K562 (cell line): ENCODE data around the gene ZNF148. TPM values are rescaled to one million over a fixed set of nuclear protein-coding genes. Genes with fewer than 3 reads are reported as not detected.

Experiments used
- ATAC-seq: fragments of 200-7000 bp; cut with Tn5 transposase; 3 replicates; pipeline ENCODE4 v1.9.1; 2020; ENCODE audit warnings: moderate library complexity
- BruUV-seq: library from RNA; stranded (reverse); fragments of 400-500 nt; replicated peaks from 2 replicates; lab custom pipeline; 2021; lab: Mats Ljungman, UMichigan
- CTCF ChIA-PET: fragments of 300-600 bp; formaldehyde crosslinking; extraction: SDS; loops from one replicate; lab custom pipeline; 2021; ENCODE audit warnings: low intra/inter-chr PET ratio; lab: Yijun Ruan, JAX
- POLR2A ChIA-PET: fragments of 300-600, 350-650 bp; sonication (Branson Sonifier 250); formaldehyde crosslinking; extraction: SDS; loops from one replicate; lab custom pipeline; 2021; ENCODE audit warnings: antibody characterized with exemption, inconsistent platforms; lab: Yijun Ruan, JAX
- DNase-seq, 4 experiments: peaks; one replicate each; pipeline versions ENCODE4 v3.0.0 to v3.0.0-alpha.2; 2011 to 2018; ENCODE audit warnings: low spot score in 3 of 4, mixed read lengths in 3 of 4; ENCODE audit errors: extremely low read depth in 1 of 4
- FAIRE-seq: peaks from 2 replicates; lab custom pipeline; 2011; peaks lifted over from hg19 to GRCh38; lab: Jason Lieb, UNC
- H2AFZ ChIP-seq: 2 replicates; pipeline ENCODE4 v1.6.0; 2011; ENCODE audit warnings: low read depth, low read length, control low read depth, inconsistent platforms
- H3K27ac ChIP-seq: fragments of 200-600 bp; 3 replicates; pipeline ENCODE4 v1.8.0; 2011; ENCODE audit warnings: low read depth, mild to moderate bottlenecking, control low read depth, inconsistent platforms, low read length, moderate library complexity, mixed read lengths; ENCODE audit errors: extremely low read depth
- H3K27me3 ChIP-seq, 2 experiments: fragments of 300-600 bp in 1 of 2; 2 replicates in 1 of 2; 3 replicates in 1 of 2; pipeline versions ENCODE4 v1.6.0 to v1.8.0; 2011; ENCODE audit warnings: inconsistent platforms in 2 of 2, low read length in 2 of 2, mild to moderate bottlenecking in 1 of 2, mixed read lengths in 1 of 2, moderate library complexity in 1 of 2; ENCODE audit not compliant: control insufficient read depth in 2 of 2, insufficient read depth in 2 of 2
- H3K36me3 ChIP-seq: fragments of 300-600 bp; 3 replicates; pipeline ENCODE4 v1.8.0; 2011; ENCODE audit warnings: mild to moderate bottlenecking, low read length, inconsistent platforms; ENCODE audit not compliant: control insufficient read depth, insufficient read depth
- H3K4me1 ChIP-seq, 2 experiments: fragments of 200-600 bp in 1 of 2; replicated peaks in 1 of 2; 2 replicates in 1 of 2; 3 replicates in 1 of 2; pipeline versions ENCODE4 v1.5.1 to v1.8.0; 2011; ENCODE audit warnings: inconsistent platforms in 2 of 2, low read length in 2 of 2, mild to moderate bottlenecking in 1 of 2, mixed read lengths in 1 of 2, moderate library complexity in 1 of 2; ENCODE audit not compliant: control insufficient read depth in 2 of 2, insufficient read depth in 2 of 2
- H3K4me2 ChIP-seq: 2 replicates; pipeline ENCODE4 v1.6.1; 2011; ENCODE audit warnings: low read length, control low read depth, inconsistent platforms, mixed read lengths; ENCODE audit not compliant: insufficient read depth
- H3K4me3 ChIP-seq: fragments of 200-600 bp; sonication (generic), shearing (Covaris generic); 2 replicates; pipeline ENCODE4 v1.5.1; 2016; ENCODE audit warnings: control low read depth, inconsistent platforms
- H3K79me2 ChIP-seq: fragments of 200-600 bp; 3 replicates; pipeline ENCODE4 v1.8.0; 2011; ENCODE audit warnings: low read length, inconsistent platforms; ENCODE audit not compliant: control insufficient read depth, insufficient read depth
- H3K9ac ChIP-seq, 2 experiments: 2 replicates each; pipeline versions ENCODE4 v1.6.0 to v1.6.1; 2011; ENCODE audit warnings: low read depth in 2 of 2, low read length in 2 of 2, control low read depth in 1 of 2, inconsistent platforms in 1 of 2, mild to moderate bottlenecking in 1 of 2, mixed read lengths in 1 of 2; ENCODE audit not compliant: insufficient read depth in 1 of 2
- H3K9me1 ChIP-seq: one replicate; pipeline ENCODE4 v1.6.0; 2011; ENCODE audit warnings: inconsistent platforms, mild to moderate bottlenecking, low read length, moderate library complexity; ENCODE audit not compliant: control insufficient read depth, insufficient read depth
- H3K9me3 ChIP-seq: replicated peaks from 2 replicates; pipeline ENCODE4 v1.5.1; 2011; ENCODE audit warnings: low read depth, low read length, inconsistent platforms; ENCODE audit not compliant: control insufficient read depth, insufficient read depth
- H4K20me1 ChIP-seq: replicated peaks from 2 replicates; pipeline ENCODE4 v1.6.1; 2011; ENCODE audit warnings: low read length, inconsistent platforms, mixed read lengths; ENCODE audit not compliant: control insufficient read depth, insufficient read depth
- ATF7 ChIP-seq: fragments of 450-650 bp; IDR thresholded peaks from 2 replicates; pipeline ENCODE4 v1.7.1; 2014; ENCODE audit warnings: mild to moderate bottlenecking, moderate library complexity
- EGR1 ChIP-seq: fragments of 450-650 bp; conservative IDR thresholded peaks from 2 replicates; pipeline ENCODE4 v1.6.1; 2017; ENCODE audit warnings: mild to moderate bottlenecking
- ELF4 ChIP-seq: fragments of 450-650 bp; formaldehyde crosslinking; IDR thresholded peaks from 2 replicates; pipeline ENCODE4 v1.4.0; 2022; ENCODE audit warnings: missing genetic modification characterization
- ERF ChIP-seq: fragments of 450-650 bp; formaldehyde crosslinking; IDR thresholded peaks from 2 replicates; pipeline ENCODE4 v1.4.0; 2020; ENCODE audit warnings: mild to moderate bottlenecking, mixed read lengths
- HDAC1 ChIP-seq, 2 experiments: fragments of 450-650 bp; IDR thresholded peaks; 2 replicates each; pipeline ENCODE4 v1.6.1; 2016 to 2017; ENCODE audit warnings: inconsistent platforms in 1 of 2, mild to moderate bottlenecking in 1 of 2, moderate library complexity in 1 of 2
- HDGF ChIP-seq: fragments of 450-650 bp; IDR thresholded peaks from 2 replicates; pipeline ENCODE4 v1.6.1; 2016
- KLF16 ChIP-seq: IDR thresholded peaks from 2 replicates; pipeline ENCODE4 v1.6.1; 2016; ENCODE audit warnings: antibody characterized with exemption
- NEUROD1 ChIP-seq: fragments of 150-350 bp; IDR thresholded peaks from 2 replicates; pipeline ENCODE4 v1.6.1; 2014; ENCODE audit warnings: borderline replicate concordance, low read length, low read depth; ENCODE audit not compliant: partially characterized antibody
- NR2C2 ChIP-seq, 2 experiments: fragments of 200-800 bp in 1 of 2; sonication (Bioruptor generic) in 1 of 2; sonication (generic) in 1 of 2; formaldehyde crosslinking in 1 of 2; IDR thresholded peaks; 2 replicates each; pipeline versions ENCODE4 v1.6.1 to v1.8.0; 2016 to 2022; ENCODE audit warnings: mild to moderate bottlenecking in 1 of 2, missing compliant biosample characterization in 1 of 2, missing genetic modification characterization in 1 of 2, missing genetic modification reagents in 1 of 2
- PHF8 ChIP-seq: fragments of 200-600 bp; sonication (generic); IDR thresholded peaks from 2 replicates; pipeline ENCODE4 v1.6.1; 2012; ENCODE audit warnings: mixed run types, mild to moderate bottlenecking, inconsistent platforms, low read length, moderate library complexity, borderline replicate concordance
- TBL1XR1 ChIP-seq, 2 experiments: IDR thresholded peaks; 2 replicates each; pipeline ENCODE4 v1.6.1; 2012; ENCODE audit warnings: improper control_type of control experiment in 2 of 2, low read length in 2 of 2, mild to moderate bottlenecking in 1 of 2
- ZBTB7A ChIP-seq: IDR thresholded peaks from 2 replicates; pipeline ENCODE4 v1.6.1; 2011; ENCODE audit warnings: low read depth, mild to moderate bottlenecking, low read length, moderate library complexity, borderline replicate concordance; ENCODE audit not compliant: control insufficient read depth
- WGBS: fragments of 100-300 bp; shearing (Covaris generic); methylation state at CpG from one replicate; pipeline ENCODE4 v1.1.6; 2016; ENCODE audit warnings: low coverage, mixed read lengths; ENCODE audit not compliant: insufficient coverage; ENCODE audit errors: missing lambda C conversion rate; 5-methylcytosine and 5-hydroxymethylcytosine counted together
- in situ Hi-C: fragments of 300-500 bp; cut with MboI; formaldehyde crosslinking; loops from 4 replicates; pipeline ENCODE4 v1.15.0; 2018; ENCODE audit warnings: inconsistent platforms, mixed read lengths
- intact Hi-C: fragments of 100-400 bp; cut with micrococcal nuclease; formaldehyde crosslinking; loops from 2 replicates; pipeline ENCODE4 v1.14.2; 2022
- polyA plus RNA-seq, 8 experiments: library from polyadenylated mRNA; depleted of rRNA in 4 of 8; stranded (reverse) in 5 of 8; unstranded in 3 of 8; fragments of >200 nt; fragmentation: Nextera tagmentation in 2 of 8; fragmentation: Illumina TruSeq in 1 of 8; extraction: Ambion mirVana in 2 of 8; extraction: Trizol in 1 of 8; gene quantifications; 2 replicates each; pipeline versions ENCODE4 v1.2.1 to v1.2.3, GENCODE V29; 2011 to 2014; ENCODE audit warnings: inconsistent platforms in 1 of 8, missing spikeins in 1 of 8
- total RNA-seq, 7 experiments: library from RNA; depleted of rRNA in 6 of 7; stranded (reverse); fragments of >200 nt in 6 of 7; fragmentation: Illumina TruSeq in 2 of 7; extraction: Trizol in 2 of 7; gene quantifications; 2 replicates each; pipeline versions ENCODE4 v1.2.1 to v1.2.3, GENCODE V29; 2011 to 2021; ENCODE audit warnings: low replicate concordance in 1 of 7
- TF ChIP-seq, protein P1 (sequence below), 2 experiments: fragments of 450-650 bp in 1 of 2; IDR thresholded peaks; 2 replicates each; pipeline ENCODE4 v1.6.1; 2011 to 2017; ENCODE audit warnings: low read depth in 2 of 2, antibody characterized with exemption in 1 of 2, borderline replicate concordance in 1 of 2, low read length in 1 of 2, mild to moderate bottlenecking in 1 of 2, mixed read lengths in 1 of 2; ENCODE audit not compliant: control insufficient read depth in 1 of 2
- TF ChIP-seq, protein P2 (sequence below): fragments of 450-650 bp; IDR thresholded peaks from 2 replicates; pipeline ENCODE4 v1.6.1; 2016; ENCODE audit warnings: borderline replicate concordance
- TF ChIP-seq, protein P3 (sequence below), 2 experiments: fragments of 450-650 bp; IDR thresholded peaks; 2 replicates each; pipeline ENCODE4 v1.6.1; 2016

ZNF148 gene
- total and polyA plus RNA-seq, 9 of the 15 experiments (the other 6 are each of a cell fraction or from before 2014, with no cell fraction given), result 2.7 to 15.1 (median 8.3) TPM

DNA sequence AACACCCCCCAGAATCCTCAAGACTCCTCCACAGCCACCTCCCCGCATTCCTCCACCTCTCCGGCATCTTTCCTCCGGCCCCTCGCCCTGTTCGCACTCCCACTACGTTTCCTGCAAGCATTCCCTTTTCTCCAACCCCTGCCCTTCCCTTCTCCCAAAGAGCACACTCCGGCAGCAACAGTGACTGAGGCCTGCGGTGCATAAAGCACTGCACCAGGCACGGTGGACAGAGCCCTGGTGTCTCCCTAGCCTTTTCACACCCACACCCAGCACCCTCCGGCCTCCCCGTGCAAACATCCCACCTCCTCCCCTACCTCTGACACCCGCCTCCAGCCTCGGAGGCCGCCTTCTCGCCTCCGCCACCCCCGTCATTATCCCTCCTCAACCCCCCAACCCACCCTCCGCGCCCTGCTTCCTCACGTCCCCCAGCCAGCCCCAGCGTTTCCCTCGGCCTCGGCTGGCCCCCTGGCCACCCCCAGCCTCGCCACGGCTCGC, 577 bp downstream of the ZNF148 start:
- POLR2A ChIA-PET, result interaction anchor here (1.0 kb wide), 1 partner anchor 15 kb away, joined by 4 read pairs; no protein-coding TSS in a partner anchor
- no peaks in the 10 kb centered on the region for H3K27me3 ChIP-seq
- intact Hi-C loops (no loop called here), in situ Hi-C loops (no loop called here)
- H3K4me2 ChIP-seq, result peak overlapping the region; percentile 94
- ATAC-seq, result peak; percentile 76
- peak overlapping the region; percentile 80 to 97 for H3K9ac ChIP-seq
- H3K9me3 ChIP-seq, result no peaks in the 10 kb centered on the region
- H3K79me2 ChIP-seq, result peaks cover 63% of the 10 kb centered on the region
- WGBS, result 0% methylated on average over 6 of the region's 26 CpGs
- H3K4me1 ChIP-seq, result peaks cover 0 to 6% of the 10 kb centered on the region in 2 experiments; a peak in 3 of 5 replicates
- H3K36me3 ChIP-seq, result no peaks in the 10 kb centered on the region
- peak overlapping the region; percentile 76 for H2AFZ ChIP-seq
- H3K9me1 ChIP-seq, result no peaks in the 10 kb centered on the region
- peak overlapping the region; percentile 86; the same call in 2 of the 3 replicates for H3K27ac ChIP-seq
- peak overlapping the region; percentile 85 for H3K4me3 ChIP-seq
- CTCF ChIA-PET, result no interaction called here
- H4K20me1 ChIP-seq, result no peaks in the 10 kb centered on the region
- no peak for FAIRE-seq
- peak in 2 of 4 experiments; percentile 48 to 68 for DNase-seq
- no TSS peak for BruUV-seq
- TF ChIP-seq, protein P1, sequence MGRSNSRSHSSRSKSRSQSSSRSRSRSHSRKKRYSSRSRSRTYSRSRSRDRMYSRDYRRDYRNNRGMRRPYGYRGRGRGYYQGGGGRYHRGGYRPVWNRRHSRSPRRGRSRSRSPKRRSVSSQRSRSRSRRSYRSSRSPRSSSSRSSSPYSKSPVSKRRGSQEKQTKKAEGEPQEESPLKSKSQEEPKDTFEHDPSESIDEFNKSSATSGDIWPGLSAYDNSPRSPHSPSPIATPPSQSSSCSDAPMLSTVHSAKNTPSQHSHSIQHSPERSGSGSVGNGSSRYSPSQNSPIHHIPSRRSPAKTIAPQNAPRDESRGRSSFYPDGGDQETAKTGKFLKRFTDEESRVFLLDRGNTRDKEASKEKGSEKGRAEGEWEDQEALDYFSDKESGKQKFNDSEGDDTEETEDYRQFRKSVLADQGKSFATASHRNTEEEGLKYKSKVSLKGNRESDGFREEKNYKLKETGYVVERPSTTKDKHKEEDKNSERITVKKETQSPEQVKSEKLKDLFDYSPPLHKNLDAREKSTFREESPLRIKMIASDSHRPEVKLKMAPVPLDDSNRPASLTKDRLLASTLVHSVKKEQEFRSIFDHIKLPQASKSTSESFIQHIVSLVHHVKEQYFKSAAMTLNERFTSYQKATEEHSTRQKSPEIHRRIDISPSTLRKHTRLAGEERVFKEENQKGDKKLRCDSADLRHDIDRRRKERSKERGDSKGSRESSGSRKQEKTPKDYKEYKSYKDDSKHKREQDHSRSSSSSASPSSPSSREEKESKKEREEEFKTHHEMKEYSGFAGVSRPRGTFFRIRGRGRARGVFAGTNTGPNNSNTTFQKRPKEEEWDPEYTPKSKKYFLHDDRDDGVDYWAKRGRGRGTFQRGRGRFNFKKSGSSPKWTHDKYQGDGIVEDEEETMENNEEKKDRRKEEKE (IDR thresholded peaks at IDR 0.05; ENCODE audit: borderline replicate concordance in 1 of 2, control insufficient read depth in 1 of 2, low read depth in 2 of 2, low read length in 1 of 2), result no peak
- TF ChIP-seq, protein P2, sequence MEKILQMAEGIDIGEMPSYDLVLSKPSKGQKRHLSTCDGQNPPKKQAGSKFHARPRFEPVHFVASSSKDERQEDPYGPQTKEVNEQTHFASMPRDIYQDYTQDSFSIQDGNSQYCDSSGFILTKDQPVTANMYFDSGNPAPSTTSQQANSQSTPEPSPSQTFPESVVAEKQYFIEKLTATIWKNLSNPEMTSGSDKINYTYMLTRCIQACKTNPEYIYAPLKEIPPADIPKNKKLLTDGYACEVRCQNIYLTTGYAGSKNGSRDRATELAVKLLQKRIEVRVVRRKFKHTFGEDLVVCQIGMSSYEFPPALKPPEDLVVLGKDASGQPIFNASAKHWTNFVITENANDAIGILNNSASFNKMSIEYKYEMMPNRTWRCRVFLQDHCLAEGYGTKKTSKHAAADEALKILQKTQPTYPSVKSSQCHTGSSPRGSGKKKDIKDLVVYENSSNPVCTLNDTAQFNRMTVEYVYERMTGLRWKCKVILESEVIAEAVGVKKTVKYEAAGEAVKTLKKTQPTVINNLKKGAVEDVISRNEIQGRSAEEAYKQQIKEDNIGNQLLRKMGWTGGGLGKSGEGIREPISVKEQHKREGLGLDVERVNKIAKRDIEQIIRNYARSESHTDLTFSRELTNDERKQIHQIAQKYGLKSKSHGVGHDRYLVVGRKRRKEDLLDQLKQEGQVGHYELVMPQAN, result peak; percentile 51; the same call in 1 of the 2 replicates
- TF ChIP-seq PHF8, result no peak
- TF ChIP-seq ELF4, result no peak
- TF ChIP-seq ATF7, result no peak
- TF ChIP-seq ERF, result no peak
- TF ChIP-seq TBL1XR1 (IDR thresholded peaks at IDR 0.05; ENCODE audit: low read length in 2 of 2), result no peak
- no peak for TF ChIP-seq NEUROD1
- TF ChIP-seq NR2C2 (CRISPR knock-in tag; IDR thresholded peaks at IDR 0.05), result no peak
- no peak for TF ChIP-seq NR2C2 (tag; IDR thresholded peaks at IDR 0.05)
- TF ChIP-seq EGR1, result peak; percentile 80
- TF ChIP-seq HDAC1 (IDR thresholded peaks at IDR 0.05), result peak in 1 of 2 experiments; percentile 51; a peak in 2 of 4 replicates
- TF ChIP-seq, protein P3, sequence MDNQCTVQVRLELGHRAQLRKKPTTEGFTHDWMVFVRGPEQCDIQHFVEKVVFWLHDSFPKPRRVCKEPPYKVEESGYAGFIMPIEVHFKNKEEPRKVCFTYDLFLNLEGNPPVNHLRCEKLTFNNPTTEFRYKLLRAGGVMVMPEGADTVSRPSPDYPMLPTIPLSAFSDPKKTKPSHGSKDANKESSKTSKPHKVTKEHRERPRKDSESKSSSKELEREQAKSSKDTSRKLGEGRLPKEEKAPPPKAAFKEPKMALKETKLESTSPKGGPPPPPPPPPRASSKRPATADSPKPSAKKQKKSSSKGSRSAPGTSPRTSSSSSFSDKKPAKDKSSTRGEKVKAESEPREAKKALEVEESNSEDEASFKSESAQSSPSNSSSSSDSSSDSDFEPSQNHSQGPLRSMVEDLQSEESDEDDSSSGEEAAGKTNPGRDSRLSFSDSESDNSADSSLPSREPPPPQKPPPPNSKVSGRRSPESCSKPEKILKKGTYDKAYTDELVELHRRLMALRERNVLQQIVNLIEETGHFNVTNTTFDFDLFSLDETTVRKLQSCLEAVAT (IDR thresholded peaks at IDR 0.05), result 0 out of 4 replicates have a peak, but pooled peaks of 1 of the 2 experiments have one; percentile 45
- 0 out of 2 replicates have a peak, but pooled peaks have one; percentile 83 for TF ChIP-seq HDGF
- TF ChIP-seq KLF16, result no peak
- 0 out of 2 replicates have a peak, but pooled peaks have one; percentile 1 for TF ChIP-seq ZBTB7A
